Loucy (cell line): ENCODE measurements around the gene ATG4D.

Experiments
- EZH2phosphoT487 ChIP-seq: fragments of 200-600 bp; IDR thresholded peaks from 2 replicates; pipeline ENCODE4 v1.6.1; 2018; ENCODE audit warnings: antibody characterized with exemption, mild to moderate bottlenecking, moderate library complexity, borderline replicate concordance
- TF ChIP-seq, protein P1 (sequence below): fragments of 200-600 bp; sonication (generic); conservative IDR thresholded peaks from 2 replicates; pipeline ENCODE4 v1.5.1; 2014; ENCODE audit warnings: mild to moderate bottlenecking, antibody characterized with exemption, low read length

DNA sequence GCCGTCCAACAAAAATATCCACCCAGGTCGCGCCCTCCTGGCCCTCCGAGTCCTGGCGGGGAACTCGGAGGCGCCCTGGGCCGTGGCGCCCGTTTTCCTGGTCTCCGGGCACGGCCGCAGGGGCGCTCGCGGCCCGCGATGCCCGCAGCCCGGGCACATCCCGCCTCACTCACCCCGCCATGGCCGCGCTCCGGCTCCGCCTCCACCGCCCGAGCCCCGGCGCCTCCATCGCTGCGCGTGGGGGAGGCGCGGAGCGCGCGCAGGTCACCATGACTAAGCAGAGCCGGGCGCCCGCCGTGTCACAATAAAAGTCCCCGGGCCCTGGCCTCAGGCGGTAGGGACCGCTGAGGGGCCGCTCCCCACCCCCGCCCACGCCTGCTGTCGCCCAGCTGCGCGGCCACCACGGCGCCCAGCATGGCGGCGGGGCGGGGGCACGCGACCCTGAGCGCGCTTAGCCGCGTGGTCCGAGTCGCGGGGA lies 41.1 kb upstream of the ATG4D start:
- TF ChIP-seq, protein P1, sequence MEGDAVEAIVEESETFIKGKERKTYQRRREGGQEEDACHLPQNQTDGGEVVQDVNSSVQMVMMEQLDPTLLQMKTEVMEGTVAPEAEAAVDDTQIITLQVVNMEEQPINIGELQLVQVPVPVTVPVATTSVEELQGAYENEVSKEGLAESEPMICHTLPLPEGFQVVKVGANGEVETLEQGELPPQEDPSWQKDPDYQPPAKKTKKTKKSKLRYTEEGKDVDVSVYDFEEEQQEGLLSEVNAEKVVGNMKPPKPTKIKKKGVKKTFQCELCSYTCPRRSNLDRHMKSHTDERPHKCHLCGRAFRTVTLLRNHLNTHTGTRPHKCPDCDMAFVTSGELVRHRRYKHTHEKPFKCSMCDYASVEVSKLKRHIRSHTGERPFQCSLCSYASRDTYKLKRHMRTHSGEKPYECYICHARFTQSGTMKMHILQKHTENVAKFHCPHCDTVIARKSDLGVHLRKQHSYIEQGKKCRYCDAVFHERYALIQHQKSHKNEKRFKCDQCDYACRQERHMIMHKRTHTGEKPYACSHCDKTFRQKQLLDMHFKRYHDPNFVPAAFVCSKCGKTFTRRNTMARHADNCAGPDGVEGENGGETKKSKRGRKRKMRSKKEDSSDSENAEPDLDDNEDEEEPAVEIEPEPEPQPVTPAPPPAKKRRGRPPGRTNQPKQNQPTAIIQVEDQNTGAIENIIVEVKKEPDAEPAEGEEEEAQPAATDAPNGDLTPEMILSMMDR: no peak
- TF ChIP-seq EZH2phosphoT487: no peak
